GM21447 (cell line): ENCODE data around the gene GATA6.

Experiments used
- ATAC-seq: cut with Tn5 transposase; IDR thresholded peaks from one replicate; pipeline ENCODE4 v1.9.1; 2021; ENCODE audit not compliant: unreplicated experiment

Gene GATA6

GRCh38 chr18:22169011-22169888 lies at the start of gene GATA6:
Gene GATA6, plus strand, starts transcription at chr18:22169589. Its CDS starts 1,556 bp downstream, at chr18:22171145.
- no peak for ATAC-seq

- no peak for ATAC-seq
Observed at GRCh38 chr18:22124970-22125369, 44.4 kb upstream of the GATA6 start.

GRCh38 chr18:22128954-22129353 lies 40.4 kb upstream of the GATA6 start:
- no peak for ATAC-seq

GRCh38 chr18:22129778-22130177 lies 39.6 kb upstream of the GATA6 start:
- ATAC-seq: no peak

- no peak for ATAC-seq
Observed at GRCh38 chr18:22132258-22132657, 37.1 kb upstream of the GATA6 start.

- ATAC-seq: no peak
Observed at GRCh38 chr18:22132763-22133162, 36.6 kb upstream of the GATA6 start.

GRCh38 chr18:22136395-22136794 lies 33.0 kb upstream of the GATA6 start:
- ATAC-seq: no peak

GRCh38 chr18:22141211-22141610 lies 28.2 kb upstream of the GATA6 start:
- no peak for ATAC-seq

- no peak for ATAC-seq
Observed at GRCh38 chr18:22143347-22144340, 25.7 kb upstream of the GATA6 start.

- no peak for ATAC-seq
Observed at GRCh38 chr18:22145160-22145559, 24.2 kb upstream of the GATA6 start.

- ATAC-seq: no peak
Observed at GRCh38 chr18:22149710-22150109, 19.7 kb upstream of the GATA6 start.

- ATAC-seq: no peak
Observed at GRCh38 chr18:22152093-22152492, 17.3 kb upstream of the GATA6 start.

- no peak for ATAC-seq
Observed at GRCh38 chr18:22153428-22153827, 16.0 kb upstream of the GATA6 start.

- ATAC-seq: no peak
Observed at GRCh38 chr18:22155584-22155983, 13.8 kb upstream of the GATA6 start.

- ATAC-seq: no peak
Observed at GRCh38 chr18:22159014-22159413, 10.4 kb upstream of the GATA6 start.

- ATAC-seq: no peak
Observed at GRCh38 chr18:22161090-22161489, 8.3 kb upstream of the GATA6 start.

GRCh38 chr18:22163416-22164161 lies 5.8 kb upstream of the GATA6 start:
- ATAC-seq: no peak

GRCh38 chr18:22164337-22165048 lies 4.9 kb upstream of the GATA6 start:
- ATAC-seq: no peak

- no peak for ATAC-seq
Observed at GRCh38 chr18:22165049-22165602, 4.3 kb upstream of the GATA6 start.

GRCh38 chr18:22165603-22166068 lies 3.8 kb upstream of the GATA6 start:
- ATAC-seq: no peak
